Raji (cell line): ENCODE measurements around the gene CHST11.

Experiments used
- POLR2A ChIP-seq: IDR thresholded peaks from 2 replicates; pipeline ENCODE4 v1.6.1; 2011; ENCODE audit warnings: low read depth, low read length, control low read depth; ENCODE audit not compliant: insufficient read depth

The CHST11 gene

DNA sequence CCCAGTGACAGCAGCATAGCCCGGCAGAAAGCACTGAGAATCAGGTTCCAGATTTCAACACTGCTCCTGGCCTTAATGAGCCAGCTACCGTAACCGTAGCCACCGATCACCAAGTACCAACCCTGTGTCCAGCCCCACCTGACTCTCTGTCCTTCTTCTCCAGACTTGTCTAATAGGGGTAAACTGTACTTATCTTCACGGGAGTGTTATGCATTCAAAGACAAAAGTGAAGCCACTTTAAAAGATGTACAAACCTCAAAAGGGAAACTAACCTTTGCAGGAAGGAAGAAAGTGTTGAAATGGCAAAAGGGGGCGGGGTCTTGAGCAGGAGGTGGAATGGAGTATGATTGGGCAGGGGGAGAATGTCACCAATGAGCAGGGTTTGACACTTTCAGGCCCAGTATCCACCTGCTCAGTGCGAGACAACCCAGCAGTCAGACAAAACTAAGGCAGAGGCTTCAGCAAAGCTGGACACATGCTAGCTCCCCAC, 226.1 kb downstream of the CHST11 start:
- no peak for TF ChIP-seq POLR2A

GRCh38 chr12:104683831-104684503, 227.2 kb downstream of the CHST11 start:
- TF ChIP-seq POLR2A = no peak

GRCh38 chr12:104684884-104685283, 228.1 kb downstream of the CHST11 start:
- no peak for TF ChIP-seq POLR2A

DNA sequence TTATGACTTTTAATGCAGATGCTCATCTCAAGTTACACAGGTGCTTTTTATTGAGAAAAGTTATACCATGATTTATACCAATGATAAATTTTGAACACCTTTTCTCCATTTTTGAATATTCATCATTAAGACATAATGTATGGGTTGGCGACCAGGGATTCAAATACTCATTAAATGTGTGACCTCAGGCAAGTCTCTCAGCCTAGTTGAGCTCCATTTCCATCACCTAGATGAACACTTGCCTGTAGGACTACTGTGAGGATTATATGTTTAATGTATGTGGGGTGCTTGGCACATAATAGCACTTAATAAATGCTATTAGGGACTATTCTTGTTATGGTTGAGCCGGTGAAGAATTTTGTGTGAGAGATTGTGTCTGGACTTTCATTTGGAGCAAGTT, 228.6 kb downstream of the CHST11 start:
- TF ChIP-seq POLR2A = no peak

GRCh38 chr12:104686196-104686595, 229.4 kb downstream of the CHST11 start:
- no peak for TF ChIP-seq POLR2A

DNA sequence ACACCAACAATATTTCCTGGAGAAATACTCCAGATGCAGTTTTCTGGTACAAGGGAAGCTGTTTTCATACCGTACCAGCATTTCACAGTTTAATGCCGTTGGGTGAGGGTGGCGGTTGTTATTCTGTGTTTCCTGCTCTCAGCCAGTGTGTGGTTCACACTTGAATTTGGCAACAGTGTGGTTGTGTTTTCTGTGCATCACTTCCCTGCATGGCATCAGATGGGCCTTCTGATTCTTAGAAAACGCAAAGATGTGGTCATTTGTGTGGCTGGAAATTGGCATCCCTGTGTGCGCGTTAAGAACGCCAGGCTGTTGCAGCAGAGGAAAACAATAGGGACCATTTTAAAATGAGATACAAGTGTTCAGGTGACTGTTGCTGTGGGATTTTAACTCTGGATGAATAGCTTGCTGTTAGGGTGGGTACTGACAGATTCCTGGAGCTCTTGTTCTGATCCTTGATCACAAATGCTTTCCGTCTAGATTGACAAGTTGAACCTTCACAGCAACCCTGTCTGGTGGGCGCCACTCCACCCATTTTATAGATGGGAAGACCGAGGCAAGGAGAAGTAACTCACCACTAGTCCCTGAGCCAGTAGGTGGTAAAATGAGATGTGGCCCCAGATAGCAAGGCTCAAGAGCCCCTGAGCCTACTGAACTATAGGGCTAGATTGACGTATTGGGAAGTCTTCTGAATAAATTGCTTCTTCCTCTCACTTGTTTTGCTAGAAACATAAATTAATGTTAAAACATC, 231.2 kb downstream of the CHST11 start:
- TF ChIP-seq POLR2A = no peak

DNA sequence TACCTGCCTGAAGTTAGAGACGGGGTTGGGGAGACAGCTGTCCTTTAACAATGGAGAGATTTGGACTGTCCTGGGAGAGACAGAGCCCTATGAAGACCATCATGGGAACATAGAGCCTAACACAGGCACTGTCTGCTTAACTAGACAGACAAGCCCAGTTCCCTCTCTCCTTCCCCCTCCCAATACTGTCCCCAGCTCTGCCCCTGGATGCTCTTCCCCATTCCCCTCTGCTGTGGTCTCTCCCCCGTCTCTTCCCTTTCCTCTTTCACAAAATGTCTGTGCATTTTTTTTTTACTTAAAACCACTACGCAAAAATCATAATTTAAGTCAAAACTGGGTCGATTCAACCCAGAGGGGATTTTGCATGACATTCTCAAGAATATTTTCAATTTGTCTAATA, 232.9 kb downstream of the CHST11 start:
- TF ChIP-seq POLR2A = no peak

DNA sequence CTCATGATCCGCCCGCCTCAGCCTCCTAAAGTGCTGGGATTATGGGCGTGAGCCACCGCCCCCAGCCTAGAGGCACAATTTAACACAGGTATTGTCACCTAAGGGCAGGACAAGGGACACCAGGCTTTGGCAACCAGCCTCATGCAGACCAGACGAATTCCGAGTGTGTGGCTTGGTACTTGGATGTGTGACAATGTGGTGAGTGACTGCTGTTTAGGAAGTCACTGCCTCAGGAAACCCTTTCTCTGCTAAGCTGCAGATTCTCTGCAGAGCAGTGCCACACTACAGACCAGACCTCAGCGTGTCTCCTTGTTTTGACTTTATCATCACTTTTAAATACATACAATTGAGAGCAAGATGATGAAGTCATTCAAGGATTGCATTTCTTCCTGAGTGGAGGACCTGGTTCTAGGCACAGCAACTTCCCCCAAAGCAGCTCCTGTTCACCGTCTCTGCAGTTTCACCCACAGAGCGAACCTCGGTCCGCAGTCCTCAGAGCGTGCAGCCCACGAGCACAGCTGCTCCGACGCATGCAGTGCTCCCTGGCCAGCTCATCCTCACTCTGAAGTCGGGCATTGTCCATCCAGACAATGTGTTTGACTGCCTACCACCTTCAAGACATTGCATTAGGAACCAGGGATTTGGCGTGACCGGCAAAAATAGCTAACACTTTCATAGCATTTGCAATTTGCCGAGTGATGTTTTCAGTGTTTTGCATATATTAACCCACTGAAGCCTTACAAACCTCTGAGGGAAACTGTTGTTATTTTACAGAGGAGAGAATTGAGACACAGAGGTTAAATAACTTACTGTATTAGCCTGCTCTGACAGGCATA, 235.2 kb downstream of the CHST11 start:
- TF ChIP-seq POLR2A = no peak

GRCh38 chr12:104692557-104693218, 235.9 kb downstream of the CHST11 start:
- TF ChIP-seq POLR2A = no peak

DNA sequence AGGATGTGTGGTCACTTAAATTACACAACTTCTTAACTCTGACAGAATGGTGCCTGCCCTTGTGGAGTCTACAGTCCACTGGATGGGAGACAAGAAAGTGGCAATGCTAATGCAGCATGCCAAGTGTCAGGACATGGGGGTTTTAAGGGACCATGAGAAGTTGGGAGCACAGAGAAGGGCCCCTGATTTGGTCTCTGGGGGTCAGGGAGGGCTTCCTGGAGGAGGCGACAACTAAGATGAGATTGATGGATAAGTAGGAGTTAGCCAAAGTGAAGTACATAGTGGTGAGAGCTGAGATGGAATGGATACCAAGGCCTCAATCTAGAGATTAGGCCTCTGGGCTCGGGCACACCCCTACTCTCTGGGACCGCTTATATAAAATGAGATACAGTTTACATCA, 236.7 kb downstream of the CHST11 start:
- TF ChIP-seq POLR2A = no peak

DNA sequence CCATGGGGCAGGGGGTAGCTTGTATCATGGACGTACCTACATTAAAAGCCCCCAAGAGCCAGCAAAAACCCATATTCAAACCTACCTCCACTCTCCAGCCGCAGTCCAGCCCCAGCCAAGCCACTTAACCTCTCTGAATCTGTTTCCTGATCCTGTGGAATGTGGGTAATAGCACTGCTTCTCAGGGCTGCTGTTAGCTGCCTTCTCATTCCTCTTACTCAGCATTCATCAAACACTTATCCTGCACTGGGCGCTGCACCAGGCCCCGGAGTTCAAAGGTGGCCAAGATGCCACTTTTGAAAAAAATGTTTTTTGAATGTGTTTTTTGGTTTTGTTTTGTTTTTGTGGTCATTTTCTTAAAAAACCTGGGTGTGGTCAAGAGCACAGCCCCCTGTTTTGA, 237.4 kb downstream of the CHST11 start:
- no peak for TF ChIP-seq POLR2A

DNA sequence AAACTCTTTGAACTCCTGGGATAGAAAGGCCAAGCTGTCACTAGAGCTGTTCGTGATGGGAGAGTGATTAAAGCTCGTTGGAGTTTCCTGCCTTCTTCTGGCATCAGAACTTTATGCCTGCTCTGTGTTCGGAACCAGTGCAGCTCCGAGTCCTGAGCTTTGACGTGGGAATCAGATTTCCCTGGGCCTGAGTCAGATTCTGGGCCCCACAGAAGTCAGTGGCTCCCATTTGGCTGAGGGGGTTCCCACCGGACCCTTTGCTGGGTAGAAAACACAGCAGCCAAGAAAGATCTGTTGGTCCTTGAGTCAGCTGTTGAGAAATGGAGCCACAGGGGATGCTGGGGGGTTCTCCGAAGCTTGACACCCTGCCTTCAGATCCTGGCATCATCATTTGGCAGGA, 238.0 kb downstream of the CHST11 start:
- no peak for TF ChIP-seq POLR2A

GRCh38 chr12:104695453-104696148, 238.9 kb downstream of the CHST11 start:
- TF ChIP-seq POLR2A = no peak

- TF ChIP-seq POLR2A = no peak
Measured at GRCh38 chr12:104697186-104697585, 240.4 kb downstream of the CHST11 start.
